Fibroblast of skin of back (primary cell): ENCODE results near the gene LHFPL5. TPM values are rescaled to one million over a fixed set of nuclear protein-coding genes. Genes with fewer than 3 reads are reported as not detected.

ENCODE experiments used
- DNase-seq: peaks from one replicate; pipeline ENCODE4 v3.0.0-alpha.2; 2013
- polyA plus RNA-seq, 2 experiments: library from polyadenylated mRNA; unstranded; fragments of 120-200 nt; gene quantifications; one replicate each; pipeline ENCODE4 v1.2.1, GENCODE V29; 2013; ENCODE audit not compliant: insufficient read length in 2 of 2

Gene LHFPL5
- not detected for polyA plus RNA-seq (2013, experiment 1 of 2; ENCODE audit: insufficient read length)
- polyA plus RNA-seq (2013, experiment 2 of 2; ENCODE audit: insufficient read length) = not detected

DNA sequence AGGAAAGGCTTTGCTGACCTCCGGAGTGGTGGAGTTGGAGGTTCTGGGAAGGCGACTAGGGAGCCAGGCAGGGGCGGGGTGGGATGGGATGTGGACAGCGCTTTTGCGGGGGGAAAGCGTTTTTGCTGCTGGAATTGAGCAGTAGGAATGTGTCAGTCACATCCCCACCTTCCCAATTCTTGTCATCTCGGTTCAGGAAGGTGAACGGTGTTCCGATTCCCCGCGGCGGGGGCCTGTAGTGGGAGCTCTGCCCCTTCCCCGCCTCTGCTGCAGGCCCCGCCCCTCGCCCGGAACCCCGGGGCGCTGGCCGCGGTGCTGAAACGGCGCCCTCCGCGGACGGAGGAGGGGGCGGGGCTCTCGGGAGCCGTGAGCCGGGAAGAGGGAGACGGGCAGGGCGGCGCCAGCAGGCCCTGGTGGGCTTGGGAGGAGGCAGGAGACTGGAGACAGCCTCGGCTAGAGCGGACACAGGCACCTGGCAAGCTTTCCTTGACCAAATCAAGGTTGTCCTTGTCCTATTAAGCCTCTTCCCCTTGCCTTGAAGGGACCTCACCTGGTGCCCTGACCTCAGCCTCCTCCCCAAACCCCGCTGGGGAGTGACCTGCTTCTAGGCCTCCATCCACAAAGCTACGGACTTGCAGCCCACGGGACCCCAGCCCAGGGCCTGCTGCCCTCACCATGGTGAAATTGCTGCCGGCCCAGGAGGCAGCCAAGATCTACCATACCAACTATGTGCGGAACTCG, at the start of gene LHFPL5:
Gene LHFPL5, plus strand, starts transcription at position 357 of the 741 bp plus-strand sequence. Its CDS starts 319 bp downstream, at position 676.
- DNase-seq = peak; percentile 41

DNA sequence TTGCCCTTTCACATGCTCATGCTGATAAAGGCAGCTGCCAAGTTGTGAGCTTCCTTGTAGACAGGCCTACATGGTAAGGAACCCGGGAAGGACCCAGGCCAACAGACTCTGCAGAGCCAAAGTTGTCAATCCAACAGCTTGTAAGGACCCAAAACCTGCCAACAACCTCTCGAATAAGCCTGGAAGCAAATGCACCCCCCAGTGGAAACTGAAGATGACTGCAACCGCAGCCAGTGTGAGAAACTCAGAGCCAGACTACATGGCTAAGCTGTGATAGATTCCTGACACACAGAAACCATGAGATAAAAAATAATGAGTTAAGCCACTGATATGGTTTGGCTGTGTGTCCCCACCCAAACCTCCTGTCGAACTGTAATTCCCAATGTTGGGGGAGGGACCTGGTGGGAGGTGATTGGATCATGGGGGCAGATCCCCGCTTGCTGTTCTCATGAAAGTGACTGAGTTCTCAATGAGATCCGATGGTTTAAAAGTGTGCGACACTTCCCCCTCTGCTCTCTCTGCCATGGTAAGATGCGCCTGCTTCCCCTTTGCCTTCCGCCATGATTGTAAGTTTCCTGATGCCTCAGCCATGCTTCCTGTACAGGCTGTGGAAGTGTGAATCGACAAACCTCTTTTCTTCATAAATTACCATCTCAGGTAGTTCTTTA, 47.6 kb upstream of the LHFPL5 start:
- peak; percentile 14 for DNase-seq

DNA sequence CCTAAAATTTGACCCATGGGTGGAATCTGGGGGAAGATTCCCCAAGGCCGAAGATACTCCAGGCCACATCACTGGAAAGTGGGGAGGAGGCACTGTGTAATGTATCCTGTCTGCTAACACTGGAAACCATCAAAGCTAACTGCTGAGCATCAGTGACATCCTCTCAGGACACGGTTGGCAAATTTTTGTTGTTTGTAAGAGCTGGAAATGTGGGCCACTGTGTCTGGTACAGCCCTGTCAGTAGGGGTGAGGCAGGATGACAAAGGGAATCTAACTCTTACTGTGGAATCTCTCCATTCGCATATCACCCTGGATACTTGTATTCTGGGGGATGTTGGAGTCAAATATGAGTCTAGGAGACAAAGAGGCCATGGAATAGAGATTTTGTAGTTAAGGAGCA, 45.7 kb upstream of the LHFPL5 start:
- DNase-seq = no peak

DNA sequence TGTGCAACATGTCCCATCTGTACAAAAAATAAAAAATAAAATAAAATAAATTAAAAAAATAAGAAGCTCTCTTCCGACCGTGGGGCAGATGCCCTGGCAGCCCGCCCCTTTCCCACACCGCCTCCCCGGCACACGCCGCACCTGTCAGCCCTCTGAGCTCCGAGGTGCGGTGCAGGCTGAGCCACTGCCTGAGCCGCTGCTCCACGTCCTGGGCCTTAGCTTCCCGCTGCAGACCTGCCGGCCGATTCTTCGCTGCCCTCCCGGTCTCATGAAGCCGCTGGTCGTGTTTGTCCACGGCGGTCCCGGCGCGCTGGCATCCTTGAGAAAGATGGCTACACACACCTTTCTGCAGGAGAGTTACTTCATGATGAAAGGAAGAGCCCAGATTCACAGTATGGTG, 39.4 kb upstream of the LHFPL5 start:
- no peak for DNase-seq

DNA sequence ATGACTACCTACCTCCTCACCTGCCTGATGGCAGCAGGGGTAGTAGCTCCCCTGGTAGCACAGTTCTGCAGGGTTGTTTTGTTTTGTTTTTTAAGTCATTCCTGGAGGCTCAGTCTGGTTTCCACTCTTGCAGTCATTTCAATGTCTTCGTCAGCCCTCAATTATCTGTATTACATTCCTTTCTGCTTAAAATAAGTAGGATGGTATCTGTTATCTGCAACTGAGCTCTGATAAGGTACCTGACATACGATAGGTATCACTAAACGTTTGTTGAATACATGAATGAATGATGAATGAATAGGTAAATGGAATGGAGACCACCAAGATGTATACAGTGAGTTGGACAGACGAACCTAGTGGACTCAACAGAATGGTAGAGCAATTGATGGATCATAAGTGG, 35.9 kb upstream of the LHFPL5 start:
- no peak for DNase-seq

DNA sequence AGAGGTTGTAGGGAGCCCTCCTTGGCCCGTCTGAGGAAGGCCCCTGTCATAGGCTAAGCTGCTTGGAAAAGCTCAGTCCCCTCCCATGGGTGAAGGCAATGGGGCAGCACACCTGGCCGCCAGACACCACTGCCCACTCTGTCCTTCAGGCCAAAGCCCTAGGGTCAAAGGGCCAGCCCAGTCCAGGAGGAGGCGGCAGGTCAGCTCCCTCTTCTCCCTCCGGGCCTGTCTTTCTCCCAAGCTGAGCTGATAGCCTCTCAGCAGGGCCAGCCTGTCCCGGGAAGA, 33.9 kb upstream of the LHFPL5 start:
- no peak for DNase-seq

DNA sequence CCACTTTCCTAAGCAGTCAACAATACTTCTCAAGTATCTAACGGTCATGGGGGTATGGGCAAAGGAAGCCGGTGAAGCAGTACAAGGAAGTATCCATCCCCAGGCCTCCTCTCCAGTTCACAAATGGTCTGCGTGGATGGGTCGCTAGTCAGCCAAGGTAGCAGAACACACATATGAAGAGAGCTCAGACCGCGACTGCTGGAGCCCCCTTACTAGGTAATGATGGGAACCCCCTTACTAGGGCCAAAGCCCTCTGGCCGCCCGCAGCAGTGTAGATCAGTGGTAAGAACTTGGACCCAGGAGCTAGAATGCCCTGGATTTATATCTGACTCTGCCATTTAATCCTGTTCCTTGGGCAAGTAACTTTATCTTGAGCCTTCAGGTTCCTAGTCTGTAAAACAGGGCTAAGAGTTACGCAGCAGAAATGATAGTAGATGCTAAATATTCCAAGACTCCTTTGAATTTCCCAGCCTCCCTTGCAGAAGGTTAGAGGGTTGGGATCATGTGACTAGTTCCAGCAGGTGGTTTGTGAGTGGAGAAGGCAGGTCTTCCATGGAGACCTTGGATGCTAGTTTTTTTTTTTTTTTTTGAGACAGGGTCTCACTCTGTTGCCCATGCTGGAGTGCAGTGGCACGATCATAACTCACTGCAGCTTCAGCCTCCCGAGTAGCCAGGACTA, 30.9 kb upstream of the LHFPL5 start:
- no peak for DNase-seq

DNA sequence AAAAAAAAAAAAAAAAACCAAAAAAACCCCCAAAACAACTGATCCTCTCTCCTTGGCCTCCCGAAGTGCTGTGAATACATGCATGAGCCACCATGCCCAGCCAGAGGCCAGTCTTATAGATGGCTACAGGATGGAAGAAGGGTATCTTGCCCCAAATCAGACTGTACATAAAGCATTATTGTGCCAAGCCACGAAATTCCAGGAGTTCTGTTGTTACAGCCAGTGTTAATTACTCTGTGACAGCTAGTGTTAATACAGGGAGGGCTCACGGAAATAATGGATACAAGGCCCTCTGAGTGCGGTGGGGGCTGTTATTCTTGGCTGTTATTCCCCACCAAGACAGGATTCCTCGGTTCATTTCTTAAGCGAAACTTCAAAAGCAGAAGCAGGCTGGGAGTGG, 30.1 kb upstream of the LHFPL5 start:
- no peak for DNase-seq

DNA sequence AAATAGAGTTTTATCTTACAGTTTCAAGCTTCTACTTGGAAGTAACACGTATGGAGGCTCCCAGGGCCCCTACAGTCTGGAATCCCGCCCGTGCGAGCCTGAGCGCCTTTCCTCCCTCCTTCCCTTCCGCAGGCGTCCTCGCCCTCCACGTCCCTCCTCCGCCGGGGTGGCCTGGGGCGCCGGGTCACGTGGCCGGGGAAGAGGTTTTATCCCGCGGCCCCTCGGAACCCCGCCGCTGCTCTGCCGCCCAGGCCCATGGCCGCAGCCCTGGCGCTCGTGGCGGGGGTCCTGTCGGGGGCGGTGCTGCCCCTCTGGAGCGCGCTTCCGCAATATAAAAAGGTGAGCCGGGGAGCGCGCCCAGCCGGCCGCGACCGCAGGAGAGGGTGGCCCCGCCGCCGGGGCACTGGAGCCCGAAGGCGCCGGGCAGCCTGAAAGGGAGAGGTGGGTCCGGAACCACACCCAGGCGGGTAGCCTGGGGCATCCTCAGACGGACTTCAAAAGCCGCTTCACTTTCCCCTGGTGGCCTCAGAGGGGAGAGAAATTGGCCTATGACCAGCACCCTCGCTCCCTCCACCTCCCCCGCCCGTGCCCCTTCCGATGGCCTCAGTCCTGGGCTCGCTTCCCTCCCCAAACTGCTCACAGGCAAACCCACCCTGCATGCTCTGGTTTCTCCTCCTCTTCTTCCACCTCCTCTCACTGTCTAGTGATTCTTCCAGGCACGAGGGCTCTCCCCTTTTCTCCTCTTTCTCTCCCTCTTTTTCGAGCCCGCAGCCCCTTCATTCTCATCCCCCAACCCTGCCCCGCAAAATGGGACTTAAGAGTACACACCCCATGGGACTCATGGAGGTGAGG, 28.6 kb upstream of the LHFPL5 start, which contains the start of gene CLPSL2:
Gene CLPSL2, plus strand, starts transcription at position 235 of the 852 bp plus-strand sequence. Its CDS starts 21 bp downstream, at position 256.
- no peak for DNase-seq

DNA sequence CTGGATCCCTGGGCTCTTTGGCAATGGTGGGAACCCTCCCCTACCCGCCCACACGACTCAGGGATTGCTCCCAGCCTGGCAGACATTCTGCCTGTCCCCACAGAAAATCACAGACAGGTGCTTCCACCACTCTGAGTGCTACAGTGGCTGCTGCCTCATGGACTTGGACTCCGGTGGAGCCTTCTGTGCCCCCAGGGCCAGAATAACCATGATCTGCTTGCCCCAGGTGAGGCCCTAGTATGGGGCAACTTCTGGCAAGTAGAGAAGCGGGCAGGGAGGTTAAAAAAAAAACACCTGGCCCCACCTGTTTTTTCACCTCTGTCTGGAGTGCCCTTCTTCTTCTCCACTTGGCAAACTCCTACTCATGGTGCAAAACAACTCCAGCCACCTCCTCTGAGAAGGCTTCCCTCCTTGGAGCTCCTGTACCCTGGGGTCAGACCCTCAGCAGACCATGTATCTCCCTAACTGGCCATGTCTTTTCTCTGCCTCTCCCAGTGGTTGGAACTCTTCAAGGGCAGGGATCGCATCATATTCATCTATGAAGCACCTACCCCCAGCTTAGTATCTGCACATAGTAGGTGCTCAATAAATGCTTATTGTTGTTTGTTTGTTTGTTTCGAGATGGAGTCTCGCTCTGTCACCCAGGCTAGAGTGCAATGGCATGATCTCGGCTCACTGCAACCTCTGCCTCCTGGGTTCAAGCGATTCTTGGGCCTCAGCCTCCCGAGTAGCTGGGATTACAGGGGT, 27.6 kb upstream of the LHFPL5 start:
- DNase-seq = no peak

DNA sequence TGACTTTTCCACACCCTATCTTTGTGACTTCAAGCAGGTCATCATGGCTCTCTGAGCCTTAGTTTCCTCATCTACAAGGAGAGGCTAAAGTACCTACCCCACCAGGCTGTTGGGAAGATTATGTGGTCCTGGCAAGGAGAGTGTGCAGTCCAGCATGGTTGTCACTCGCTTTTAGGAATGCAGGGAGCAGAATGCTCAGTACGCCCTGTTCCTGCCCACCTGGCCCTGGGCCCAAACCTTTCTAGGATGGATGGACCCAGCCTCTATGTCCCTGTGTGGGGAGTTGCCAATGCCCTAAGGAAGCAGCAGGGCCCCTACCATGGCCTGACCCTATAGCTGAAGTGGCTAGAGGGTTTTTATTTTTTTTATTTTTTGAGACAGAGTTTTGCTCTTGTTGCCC, 26.7 kb upstream of the LHFPL5 start:
- no peak for DNase-seq

DNA sequence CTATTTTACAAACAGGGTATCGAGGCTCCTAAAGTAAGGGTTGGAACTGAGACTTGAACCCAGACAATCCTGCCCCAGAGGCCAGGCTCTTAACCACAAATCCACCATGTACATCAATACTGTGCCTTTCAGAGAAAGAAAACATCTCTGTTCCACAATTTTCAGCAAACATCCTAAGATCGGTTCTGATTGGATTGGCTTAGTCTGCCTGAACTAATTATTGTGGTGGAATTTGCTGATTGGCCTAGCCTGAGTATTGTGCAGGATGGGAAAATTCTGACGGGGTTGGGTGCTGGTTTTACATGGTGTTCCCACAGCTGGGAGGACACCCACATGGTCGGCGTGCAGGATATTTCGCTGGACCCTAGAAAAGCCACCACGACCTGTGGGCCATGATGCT, 24.4 kb upstream of the LHFPL5 start, which contains the start of gene CLPSL1:
Gene CLPSL1, plus strand, starts transcription at position 301 of the 400 bp plus-strand sequence. Its CDS starts 92 bp downstream, at position 393.
- DNase-seq = no peak

DNA sequence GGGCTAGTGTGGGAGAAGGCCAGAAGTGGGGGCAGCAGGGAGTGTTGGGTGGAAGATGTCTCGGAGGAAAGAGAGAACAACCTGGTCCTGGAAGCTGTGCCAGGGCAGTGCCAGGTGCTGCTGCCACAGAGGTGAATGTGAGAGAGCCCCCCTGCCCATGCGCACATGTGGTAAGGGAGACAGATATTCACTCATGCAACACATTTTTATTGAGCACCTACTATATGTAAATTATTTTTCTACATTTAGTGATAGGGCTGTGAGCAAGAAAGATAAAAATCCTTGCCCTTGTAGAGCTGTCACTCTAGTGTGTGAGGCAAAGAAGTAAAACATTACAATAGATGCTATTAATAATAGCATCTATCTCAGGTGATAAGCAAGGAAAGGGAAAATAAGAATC, 23.9 kb upstream of the LHFPL5 start:
- no peak for DNase-seq

DNA sequence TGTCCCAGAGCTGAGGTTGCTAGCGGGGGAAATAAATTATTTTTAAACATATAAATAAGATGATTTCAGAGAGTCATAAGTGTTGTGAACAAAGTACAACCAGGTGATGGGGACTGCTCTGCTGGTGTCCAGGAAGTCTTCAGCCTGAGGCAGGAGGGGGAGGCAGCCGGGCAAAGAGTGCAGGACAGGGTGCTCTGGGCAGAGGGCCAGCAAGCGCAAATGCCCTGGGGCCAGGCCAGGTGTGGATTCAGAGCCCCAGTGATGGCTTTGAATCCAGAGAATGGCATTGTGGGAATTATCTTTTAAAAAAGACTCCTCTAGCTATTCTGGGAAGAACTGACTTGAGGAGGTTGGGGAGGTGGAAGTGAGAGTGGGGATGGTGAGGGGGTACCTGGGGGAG, 22.7 kb upstream of the LHFPL5 start:
- DNase-seq = no peak

DNA sequence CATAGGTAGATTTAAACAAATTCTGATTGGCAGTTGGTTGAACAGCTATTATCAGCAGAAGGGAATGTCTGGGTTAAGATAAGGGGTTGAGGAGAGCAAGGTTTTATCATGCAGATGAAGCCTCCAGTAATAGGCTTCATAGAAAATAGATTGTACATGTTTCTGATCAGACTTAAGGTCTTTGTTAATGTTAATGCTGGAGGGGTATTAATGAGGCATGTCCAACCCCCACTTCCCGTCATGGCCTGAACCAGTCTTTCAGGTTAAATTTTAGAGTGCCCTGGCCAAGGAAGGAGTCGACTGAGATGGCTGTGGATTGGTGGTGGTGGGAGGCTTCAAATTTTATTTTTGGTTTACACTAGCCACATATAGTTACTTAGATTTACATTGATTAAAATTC, 21.0 kb upstream of the LHFPL5 start:
- DNase-seq = no peak

DNA sequence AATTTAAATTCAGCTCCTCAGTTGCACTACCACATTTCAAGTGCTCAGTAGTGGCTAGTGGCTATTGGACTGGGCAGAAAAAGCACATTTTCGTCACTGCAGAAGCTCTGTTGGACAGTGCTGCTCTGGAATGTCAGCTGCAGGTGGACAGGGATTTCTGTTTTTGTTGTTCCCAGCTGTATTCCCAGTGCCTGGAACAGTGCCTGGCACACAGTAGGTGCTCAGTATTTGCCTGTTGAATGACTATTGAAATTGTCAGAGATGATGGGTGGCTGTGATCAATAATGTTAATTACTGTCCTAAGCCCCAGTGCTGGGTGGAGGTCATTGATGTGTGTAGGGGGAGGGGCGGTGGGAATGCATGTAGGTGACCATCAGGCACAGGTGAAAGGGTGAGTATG, 18.9 kb upstream of the LHFPL5 start:
- no peak for DNase-seq

DNA sequence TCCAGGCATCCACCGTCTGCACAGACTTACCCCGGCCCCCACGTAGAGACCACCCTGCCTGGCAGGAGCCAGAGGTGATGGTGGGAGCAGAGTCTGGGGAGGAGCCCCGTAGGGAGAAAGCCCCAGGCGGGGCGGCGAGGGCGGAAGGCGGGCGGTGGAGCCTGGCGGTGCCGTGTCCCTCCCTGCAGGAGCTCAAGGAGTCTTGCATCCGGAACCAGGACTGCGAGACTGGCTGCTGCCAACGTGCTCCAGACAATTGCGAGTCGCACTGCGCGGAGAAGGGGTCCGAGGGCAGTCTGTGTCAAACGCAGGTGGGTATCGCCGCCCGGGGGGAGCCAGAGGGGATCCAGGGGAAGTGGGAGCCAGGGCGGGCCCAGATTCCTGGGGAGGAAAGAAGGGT, 18.3 kb upstream of the LHFPL5 start:
- no peak for DNase-seq

DNA sequence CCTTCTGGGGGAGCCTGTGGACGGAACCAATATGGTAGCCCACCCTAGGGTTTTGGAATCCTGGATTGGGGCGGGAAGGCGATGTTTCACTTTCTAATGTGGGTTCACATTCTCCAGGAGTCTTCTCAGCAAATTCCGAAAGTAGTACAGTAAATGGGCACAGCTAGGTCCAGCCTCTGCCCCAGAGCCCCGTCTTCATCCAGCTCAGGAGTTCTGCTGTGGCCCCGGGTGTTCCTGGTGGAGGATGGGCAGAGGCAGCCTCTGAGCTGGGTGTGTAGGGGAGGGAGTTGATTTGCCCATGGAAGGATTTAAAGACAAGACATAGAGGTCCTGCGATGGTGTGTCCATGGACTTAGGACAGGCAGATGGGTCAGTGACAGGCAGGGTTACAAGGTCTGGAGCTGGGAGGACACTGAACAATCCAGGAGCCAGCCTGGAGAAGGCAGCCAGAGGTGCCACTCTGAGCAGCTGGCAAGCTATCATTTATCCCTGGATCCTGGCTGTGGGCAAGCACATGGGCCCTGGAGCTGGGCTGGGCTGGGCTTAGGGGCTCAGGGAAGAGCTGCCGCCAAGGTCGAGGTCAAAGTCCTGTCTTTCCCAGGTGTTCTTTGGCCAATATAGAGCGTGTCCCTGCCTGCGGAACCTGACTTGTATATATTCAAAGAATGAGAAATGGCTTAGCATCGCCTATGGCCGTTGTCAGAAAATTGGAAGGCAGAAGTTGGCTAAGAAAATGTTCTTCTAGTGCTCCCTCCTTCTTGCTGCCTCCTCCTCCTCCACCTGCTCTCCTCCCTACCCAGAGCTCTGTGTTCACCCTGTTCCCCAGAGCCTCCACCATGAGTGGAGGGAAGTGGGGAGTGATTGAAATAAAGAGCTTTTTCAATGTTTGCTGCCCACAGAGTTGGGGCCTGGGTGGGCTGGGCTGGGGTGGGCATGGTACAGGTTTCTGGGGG, 17.6 kb upstream of the LHFPL5 start:
- DNase-seq = no peak

DNA sequence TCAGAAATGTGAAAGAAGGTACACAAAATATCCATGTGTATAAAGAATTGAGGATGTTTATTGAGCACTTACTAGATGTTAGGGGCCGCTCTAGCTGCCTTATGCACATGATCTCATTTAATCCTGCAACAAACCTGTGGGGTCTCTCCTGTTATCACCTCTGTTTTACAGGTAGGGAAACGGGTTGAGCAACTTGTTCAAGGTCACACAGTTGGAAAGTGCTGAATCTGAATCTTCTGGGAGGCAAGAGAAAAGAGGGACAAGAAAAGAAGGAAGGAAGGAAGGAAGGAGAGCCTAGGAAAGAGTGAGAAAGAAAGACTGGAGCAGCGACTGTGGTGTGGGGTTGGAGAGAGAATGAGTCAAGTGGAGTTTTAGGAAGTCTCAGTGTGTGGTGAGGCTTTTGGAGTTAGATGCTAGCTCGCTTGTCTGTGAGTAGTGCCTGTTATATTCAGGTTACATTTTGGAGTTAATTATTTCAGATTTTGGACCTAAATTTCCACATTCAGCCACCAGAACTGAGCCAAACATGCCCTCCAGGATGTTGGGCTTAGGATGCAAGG, 16.6 kb upstream of the LHFPL5 start:
- DNase-seq = no peak

DNA sequence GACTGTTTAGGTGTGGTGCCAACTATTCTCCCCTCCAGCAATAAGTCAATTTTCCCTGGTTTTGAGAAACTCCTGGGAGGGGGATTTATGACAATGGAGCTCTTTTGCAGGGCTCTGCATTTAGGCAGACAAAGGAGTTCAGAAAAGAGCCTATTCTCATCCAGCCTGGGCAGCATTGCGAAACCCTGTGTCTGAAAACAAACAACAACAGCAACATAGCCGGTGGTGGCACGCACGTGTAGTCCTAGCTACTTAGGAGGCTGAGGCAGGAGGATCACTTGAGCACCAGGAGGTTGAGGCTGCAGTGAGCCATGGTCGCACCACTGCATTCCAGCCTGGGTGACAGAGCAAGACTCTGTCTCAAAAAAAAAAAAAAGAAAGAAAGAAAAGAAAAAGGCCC, 14.5 kb upstream of the LHFPL5 start:
- DNase-seq = no peak
